ENCODE data around the gene SLF2.

GRCh38 chr10:100928039-100928438 lies 15.3 kb downstream of the SLF2 start:
- TF ChIP-seq, protein P1, sequence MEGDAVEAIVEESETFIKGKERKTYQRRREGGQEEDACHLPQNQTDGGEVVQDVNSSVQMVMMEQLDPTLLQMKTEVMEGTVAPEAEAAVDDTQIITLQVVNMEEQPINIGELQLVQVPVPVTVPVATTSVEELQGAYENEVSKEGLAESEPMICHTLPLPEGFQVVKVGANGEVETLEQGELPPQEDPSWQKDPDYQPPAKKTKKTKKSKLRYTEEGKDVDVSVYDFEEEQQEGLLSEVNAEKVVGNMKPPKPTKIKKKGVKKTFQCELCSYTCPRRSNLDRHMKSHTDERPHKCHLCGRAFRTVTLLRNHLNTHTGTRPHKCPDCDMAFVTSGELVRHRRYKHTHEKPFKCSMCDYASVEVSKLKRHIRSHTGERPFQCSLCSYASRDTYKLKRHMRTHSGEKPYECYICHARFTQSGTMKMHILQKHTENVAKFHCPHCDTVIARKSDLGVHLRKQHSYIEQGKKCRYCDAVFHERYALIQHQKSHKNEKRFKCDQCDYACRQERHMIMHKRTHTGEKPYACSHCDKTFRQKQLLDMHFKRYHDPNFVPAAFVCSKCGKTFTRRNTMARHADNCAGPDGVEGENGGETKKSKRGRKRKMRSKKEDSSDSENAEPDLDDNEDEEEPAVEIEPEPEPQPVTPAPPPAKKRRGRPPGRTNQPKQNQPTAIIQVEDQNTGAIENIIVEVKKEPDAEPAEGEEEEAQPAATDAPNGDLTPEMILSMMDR (IDR thresholded peaks at IDR 0.05) = no peak
- no peak for TF ChIP-seq POLR2A (IDR thresholded peaks at IDR 0.05)
